IMR-90 (cell line): ENCODE measurements around the gene PDGFA.

ENCODE experiments used
- BHLHE40 ChIP-seq: fragments of 150-350 bp; IDR thresholded peaks from 2 replicates; pipeline ENCODE4 v1.6.1; 2016; ENCODE audit warnings: mild to moderate bottlenecking, low read depth, low read length
- CEBPB ChIP-seq: IDR thresholded peaks from 2 replicates; pipeline ENCODE4 v1.6.1; 2012; ENCODE audit warnings: low read depth, low read length, improper control_type of control experiment
- MAFK ChIP-seq: IDR thresholded peaks from 2 replicates; pipeline ENCODE4 v1.6.1; 2012; ENCODE audit warnings: low read depth, low read length, improper control_type of control experiment
- MAZ ChIP-seq: IDR thresholded peaks from 2 replicates; pipeline ENCODE4 v1.6.1; 2012; ENCODE audit warnings: low read depth, mild to moderate bottlenecking, low read length, improper control_type of control experiment, moderate library complexity, borderline replicate concordance
- MXI1 ChIP-seq: IDR thresholded peaks from 2 replicates; pipeline ENCODE4 v1.6.1; 2012; ENCODE audit warnings: low read depth, mild to moderate bottlenecking, low read length, moderate library complexity, borderline replicate concordance
- NFE2L2 ChIP-seq: fragments of 150-350 bp; IDR thresholded peaks from 2 replicates; pipeline ENCODE4 v1.6.1; 2016; ENCODE audit warnings: low read depth, mild to moderate bottlenecking, low read length
- POLR2A ChIP-seq: IDR thresholded peaks from 2 replicates; pipeline ENCODE4 v1.6.1; 2012; ENCODE audit warnings: mild to moderate bottlenecking, low read depth, low read length
- RAD21 ChIP-seq: IDR thresholded peaks from 2 replicates; pipeline ENCODE4 v1.6.1; 2012; ENCODE audit warnings: low read length, improper control_type of control experiment
- RCOR1 ChIP-seq: IDR thresholded peaks from 2 replicates; pipeline ENCODE4 v1.6.1; 2012; ENCODE audit warnings: mild to moderate bottlenecking, low read length, improper control_type of control experiment; ENCODE audit not compliant: insufficient replicate concordance
- RFX5 ChIP-seq: IDR thresholded peaks from 2 replicates; pipeline ENCODE4 v1.8.0; 2012; ENCODE audit warnings: low read depth, mild to moderate bottlenecking, low read length, moderate library complexity
- SMC3 ChIP-seq: fragments of 150-350 bp; IDR thresholded peaks from 2 replicates; pipeline ENCODE4 v1.6.1; 2016; ENCODE audit warnings: low read depth, mild to moderate bottlenecking, antibody characterized with exemption, low read length, moderate library complexity
- TF ChIP-seq, protein P1 (sequence below): conservative IDR thresholded peaks from 2 replicates; pipeline ENCODE4 v1.5.1; 2012; ENCODE audit warnings: mild to moderate bottlenecking, low read depth, low read length, improper control_type of control experiment
- TF ChIP-seq, protein P2 (sequence below): fragments of 150-350 bp; IDR thresholded peaks from 2 replicates; pipeline ENCODE4 v1.6.1; 2017; ENCODE audit warnings: mild to moderate bottlenecking, antibody characterized with exemption, low read length, low read depth
- TF ChIP-seq, protein P3 (sequence below): fragments of 150-350 bp; IDR thresholded peaks from 2 replicates; pipeline ENCODE4 v1.6.1; 2016; ENCODE audit warnings: low read depth, mild to moderate bottlenecking, low read length, moderate library complexity, borderline replicate concordance

DNA sequence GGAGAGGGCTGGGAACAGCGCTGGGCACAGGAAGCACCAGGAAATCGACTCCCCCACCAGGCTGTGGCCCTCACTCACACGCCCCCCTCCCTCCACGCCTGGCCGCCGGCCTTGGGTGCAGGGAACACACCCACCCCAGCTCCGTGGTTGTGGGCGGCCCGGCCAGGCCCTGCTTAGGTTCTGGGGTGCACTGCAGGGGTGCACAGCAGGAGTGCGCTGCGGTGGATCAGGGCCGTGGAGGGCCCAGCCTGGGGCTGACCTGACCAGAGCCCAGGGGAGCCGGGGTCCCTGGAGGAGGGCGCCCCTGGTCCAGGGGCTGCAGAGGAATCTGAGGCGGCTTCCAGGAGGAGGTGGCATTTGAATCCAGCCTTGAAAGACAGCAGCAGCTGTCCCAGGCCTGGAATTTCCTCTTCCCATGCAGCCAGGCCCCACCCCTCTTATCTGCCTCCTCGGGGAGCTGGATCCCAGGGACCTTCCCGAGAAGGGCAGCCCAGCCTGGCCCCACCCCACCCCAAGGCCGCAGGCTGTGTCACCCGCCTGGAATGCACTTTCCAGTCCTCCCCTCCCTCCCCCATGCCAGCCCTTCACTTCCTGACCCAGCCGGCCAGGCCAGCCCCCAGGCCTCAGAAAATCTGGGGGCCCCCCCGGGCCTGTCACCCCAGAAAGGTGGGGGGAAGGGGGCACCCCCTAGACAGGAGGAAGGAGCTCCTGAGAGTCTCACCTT, 18.4 kb upstream of the PDGFA start:
- TF ChIP-seq, protein P1, sequence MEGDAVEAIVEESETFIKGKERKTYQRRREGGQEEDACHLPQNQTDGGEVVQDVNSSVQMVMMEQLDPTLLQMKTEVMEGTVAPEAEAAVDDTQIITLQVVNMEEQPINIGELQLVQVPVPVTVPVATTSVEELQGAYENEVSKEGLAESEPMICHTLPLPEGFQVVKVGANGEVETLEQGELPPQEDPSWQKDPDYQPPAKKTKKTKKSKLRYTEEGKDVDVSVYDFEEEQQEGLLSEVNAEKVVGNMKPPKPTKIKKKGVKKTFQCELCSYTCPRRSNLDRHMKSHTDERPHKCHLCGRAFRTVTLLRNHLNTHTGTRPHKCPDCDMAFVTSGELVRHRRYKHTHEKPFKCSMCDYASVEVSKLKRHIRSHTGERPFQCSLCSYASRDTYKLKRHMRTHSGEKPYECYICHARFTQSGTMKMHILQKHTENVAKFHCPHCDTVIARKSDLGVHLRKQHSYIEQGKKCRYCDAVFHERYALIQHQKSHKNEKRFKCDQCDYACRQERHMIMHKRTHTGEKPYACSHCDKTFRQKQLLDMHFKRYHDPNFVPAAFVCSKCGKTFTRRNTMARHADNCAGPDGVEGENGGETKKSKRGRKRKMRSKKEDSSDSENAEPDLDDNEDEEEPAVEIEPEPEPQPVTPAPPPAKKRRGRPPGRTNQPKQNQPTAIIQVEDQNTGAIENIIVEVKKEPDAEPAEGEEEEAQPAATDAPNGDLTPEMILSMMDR: no peak
- TF ChIP-seq, protein P2, sequence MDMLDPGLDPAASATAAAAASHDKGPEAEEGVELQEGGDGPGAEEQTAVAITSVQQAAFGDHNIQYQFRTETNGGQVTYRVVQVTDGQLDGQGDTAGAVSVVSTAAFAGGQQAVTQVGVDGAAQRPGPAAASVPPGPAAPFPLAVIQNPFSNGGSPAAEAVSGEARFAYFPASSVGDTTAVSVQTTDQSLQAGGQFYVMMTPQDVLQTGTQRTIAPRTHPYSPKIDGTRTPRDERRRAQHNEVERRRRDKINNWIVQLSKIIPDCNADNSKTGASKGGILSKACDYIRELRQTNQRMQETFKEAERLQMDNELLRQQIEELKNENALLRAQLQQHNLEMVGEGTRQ: no peak
- TF ChIP-seq POLR2A (no peak), SMC3 (no peak), BHLHE40 (no peak), CEBPB (no peak), MAZ (peak; percentile 91), MXI1 (no peak), RCOR1 (no peak), RAD21 (peak; percentile 26; the same call in 1 of the 2 replicates), MAFK (no peak), RFX5 (no peak), NFE2L2 (no peak)
- TF ChIP-seq, protein P3, sequence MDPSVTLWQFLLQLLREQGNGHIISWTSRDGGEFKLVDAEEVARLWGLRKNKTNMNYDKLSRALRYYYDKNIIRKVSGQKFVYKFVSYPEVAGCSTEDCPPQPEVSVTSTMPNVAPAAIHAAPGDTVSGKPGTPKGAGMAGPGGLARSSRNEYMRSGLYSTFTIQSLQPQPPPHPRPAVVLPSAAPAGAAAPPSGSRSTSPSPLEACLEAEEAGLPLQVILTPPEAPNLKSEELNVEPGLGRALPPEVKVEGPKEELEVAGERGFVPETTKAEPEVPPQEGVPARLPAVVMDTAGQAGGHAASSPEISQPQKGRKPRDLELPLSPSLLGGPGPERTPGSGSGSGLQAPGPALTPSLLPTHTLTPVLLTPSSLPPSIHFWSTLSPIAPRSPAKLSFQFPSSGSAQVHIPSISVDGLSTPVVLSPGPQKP: no peak
